CD4-positive, CD25-positive, alpha-beta regulatory T cell (primary cell): Measurements from ENCODE around the gene SLC35A2. TPM values are rescaled to one million over a fixed set of nuclear protein-coding genes. Genes with fewer than 3 reads are reported as not detected.

Source experiments
- ATAC-seq, 2 donors: fragments of 150-1000 bp; cut with Tn5 transposase; one replicate each; pipeline ENCODE4 v1.10.0; 2021; ENCODE audit warnings: low read depth in 2 of 2, moderate number of reproducible peaks in 2 of 2, moderate library complexity in 1 of 2
- DNase-seq, 3 donors: peaks; one replicate each; pipeline versions ENCODE4 v3.0.0 to v3.0.0-alpha.2; 2012 to 2022; ENCODE audit warnings: mixed read lengths in 1 of 3
- H3K27ac ChIP-seq: one replicate; pipeline ENCODE4 v1.7.0; 2013; ENCODE audit warnings: mild to moderate bottlenecking, low read length; ENCODE audit not compliant: insufficient read depth, poor library complexity, severe bottlenecking
- H3K27me3 ChIP-seq: one replicate; pipeline ENCODE4 v1.7.0; 2013; ENCODE audit warnings: low read length; ENCODE audit not compliant: control insufficient read depth, insufficient read depth
- H3K36me3 ChIP-seq: one replicate; pipeline ENCODE4 v1.7.0; 2013; ENCODE audit warnings: mild to moderate bottlenecking, low read length, moderate library complexity; ENCODE audit not compliant: control insufficient read depth, insufficient read depth
- H3K4me1 ChIP-seq: 2 replicates; pipeline ENCODE4 v1.7.0; 2013; ENCODE audit warnings: mild to moderate bottlenecking, low read length; ENCODE audit not compliant: insufficient read depth, control insufficient read depth, poor library complexity, severe bottlenecking
- H3K4me3 ChIP-seq: one replicate; pipeline ENCODE4 v1.7.0; 2013; ENCODE audit warnings: low read depth, mild to moderate bottlenecking, low read length, moderate library complexity
- H3K9me3 ChIP-seq, 2 experiments: 1 replicate in 1 of 2; 2 replicates in 1 of 2; pipeline ENCODE4 v1.7.0; 2013; ENCODE audit warnings: low read length in 2 of 2, mild to moderate bottlenecking in 1 of 2, moderate library complexity in 1 of 2; ENCODE audit not compliant: control insufficient read depth in 2 of 2
- H3K27ac Mint-ChIP-seq, 3 donors: one replicate each; pipeline ENCODE4 v1.8.0; 2020 to 2022; ENCODE audit warnings: mild to moderate bottlenecking in 3 of 3, mixed read lengths in 3 of 3, moderate library complexity in 2 of 3
- H3K27me3 Mint-ChIP-seq: one replicate; pipeline ENCODE4 v1.8.0; 2022; ENCODE audit warnings: mild to moderate bottlenecking, mixed read lengths
- H3K36me3 Mint-ChIP-seq: one replicate; pipeline ENCODE4 v1.8.0; 2020; ENCODE audit warnings: mixed read lengths
- H3K4me1 Mint-ChIP-seq, 4 donors: one replicate each; pipeline ENCODE4 v1.8.0; 2020 to 2022; ENCODE audit warnings: mixed read lengths in 4 of 4, mild to moderate bottlenecking in 1 of 4
- H3K4me3 Mint-ChIP-seq, 4 donors: one replicate each; pipeline ENCODE4 v1.8.0; 2020 to 2022; ENCODE audit warnings: mild to moderate bottlenecking in 4 of 4, mixed read lengths in 4 of 4, moderate library complexity in 3 of 4
- H3K9me3 Mint-ChIP-seq, 7 donors: one replicate each; pipeline ENCODE4 v1.8.0; 2020 to 2022; ENCODE audit warnings: mixed read lengths in 7 of 7, mild to moderate bottlenecking in 3 of 7, moderate library complexity in 2 of 7
- polyA plus RNA-seq, 4 donors: library from polyadenylated mRNA; unstranded; fragments of 300-500 nt; fragmentation: Illumina TruSeq; gene quantifications; one replicate each; pipeline ENCODE4 v1.2.3, GENCODE V29; 2021
- total RNA-seq: library from RNA; stranded (reverse); gene quantifications from one replicate; pipeline ENCODE4 v1.2.3, GENCODE V29; 2022

Gene SLC35A2
- total and polyA plus RNA-seq, 5 donors from 2014 or later: 7.4 to 50.0 (median 10.1) TPM

DNA sequence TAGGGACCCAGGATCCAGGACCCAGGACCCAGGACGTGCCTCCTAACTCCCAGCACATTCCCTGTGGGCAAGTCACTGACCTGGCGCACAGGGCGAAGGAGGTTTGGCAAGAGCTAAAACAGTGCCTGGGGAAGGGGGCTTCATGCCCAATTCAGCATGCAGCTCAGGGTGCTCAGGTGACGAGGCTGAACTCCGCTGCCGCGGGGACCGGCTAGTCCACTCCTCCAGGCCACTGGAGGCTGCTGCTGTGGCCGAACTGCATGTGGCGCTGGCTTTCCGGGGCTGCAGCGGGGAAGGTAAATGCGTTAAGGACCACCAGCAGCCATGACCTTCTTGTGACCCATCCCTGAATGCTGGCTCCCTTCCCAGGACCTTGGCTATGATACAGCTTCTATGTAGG is 12.3 kb upstream of the SLC35A2 start:
- Histone ChIP-seq H3K27ac (no peak overlapping the region), H3K4me1 (peaks cover 59% of the 10 kb centered on the region), H3K4me3 (no peak overlapping the region), H3K36me3 (peaks cover 18% of the 10 kb centered on the region), H3K27me3 (no peaks in the 10 kb centered on the region), H3K9me3 (no peaks in the 10 kb centered on the region)
- ATAC-seq: no peak
- Mint-ChIP-seq H3K36me3 (peaks cover 26% of the 10 kb centered on the region), H3K27me3 (no peaks in the 10 kb centered on the region), H3K4me1 (peaks cover 10 to 78% (median 19%) of the 10 kb centered on the region in 4 donors), H3K27ac (peak overlapping the region; percentile 84 to 99 (median 87)), H3K4me3 (peak overlapping the region in 1 of 4 donors; percentile 78), H3K9me3 (no peaks in the 10 kb centered on the region)
- DNase-seq: no peak

DNA sequence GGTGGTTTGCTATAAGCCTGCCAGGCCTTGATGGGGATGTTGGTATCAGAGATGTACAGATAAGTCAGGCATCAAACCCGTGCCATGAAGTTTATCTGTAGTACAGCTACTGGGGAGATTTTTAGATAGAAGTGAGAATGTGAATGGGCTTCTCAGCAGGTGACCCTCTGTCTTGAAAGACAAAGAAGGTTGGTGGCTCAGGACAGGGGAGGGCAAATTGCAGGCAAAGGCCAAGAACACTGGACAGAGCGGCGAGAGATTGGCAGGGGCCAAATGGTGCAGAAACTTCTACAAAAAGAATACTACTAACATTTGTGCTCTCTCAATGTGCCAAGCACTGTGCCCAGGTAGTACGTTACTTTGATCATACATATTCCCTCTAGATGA is 9.3 kb upstream of the SLC35A2 start:
- H3K27me3 Mint-ChIP-seq: peaks cover 4% of the 10 kb centered on the region
- no peaks in the 10 kb centered on the region for H3K9me3 Mint-ChIP-seq
- ATAC-seq (no peak), DNase-seq (no peak)
- peaks cover 10 to 77% (median 19%) of the 10 kb centered on the region in 4 donors for H3K4me1 Mint-ChIP-seq
- Histone ChIP-seq H3K9me3 (no peaks in the 10 kb centered on the region), H3K27ac (peak overlapping the region; percentile 96), H3K4me1 (peaks cover 60% of the 10 kb centered on the region), H3K27me3 (no peaks in the 10 kb centered on the region), H3K36me3 (peaks cover 31% of the 10 kb centered on the region), H3K4me3 (peak overlapping the region; percentile 92)
- peak overlapping the region; percentile 94 to 99 (median 96) for H3K27ac Mint-ChIP-seq
- peaks cover 27% of the 10 kb centered on the region for H3K36me3 Mint-ChIP-seq
- H3K4me3 Mint-ChIP-seq: peak overlapping the region; percentile 94 to 97 (median 96)

DNA sequence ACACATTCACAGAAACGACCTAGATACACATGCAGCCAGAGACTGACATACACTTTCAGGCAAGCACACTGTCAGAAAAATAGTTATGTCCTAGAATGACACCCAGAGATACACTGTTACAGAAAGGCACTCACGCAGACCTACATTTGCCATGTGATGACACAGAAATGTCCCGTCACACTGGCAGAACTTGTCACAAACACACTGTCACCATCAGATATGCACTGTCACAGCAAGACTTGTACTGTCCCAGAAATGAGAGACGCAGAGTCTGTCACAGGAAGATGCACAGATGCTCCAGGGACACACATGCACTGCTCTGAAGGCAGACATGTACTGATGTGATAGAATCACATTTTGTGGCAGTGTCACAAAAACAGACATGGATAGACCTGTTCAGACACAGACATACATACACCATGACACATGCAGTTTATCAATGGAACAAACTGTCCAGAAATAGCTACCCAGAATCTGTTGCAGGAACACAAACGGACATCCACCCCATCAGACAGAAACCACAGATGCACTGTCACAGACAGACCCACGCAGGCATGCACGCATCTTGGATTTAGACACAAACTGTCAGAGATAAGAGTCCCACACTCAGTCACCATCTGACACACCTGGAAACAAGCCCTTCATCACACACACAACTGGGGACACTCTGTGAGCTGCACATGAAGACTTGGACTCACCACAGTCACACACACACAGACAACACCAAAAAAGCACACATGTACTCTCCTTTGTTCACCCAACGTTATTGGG is 8.7 kb upstream of the SLC35A2 start:
- Mint-ChIP-seq H3K9me3 (no peaks in the 10 kb centered on the region), H3K4me1 (peaks cover 10 to 78% (median 18%) of the 10 kb centered on the region in 4 donors), H3K27ac (peak overlapping the region; percentile 94 to 99 (median 96)), H3K36me3 (peaks cover 26% of the 10 kb centered on the region), H3K4me3 (peak overlapping the region; percentile 94 to 97 (median 96)), H3K27me3 (peaks cover 4% of the 10 kb centered on the region)
- Histone ChIP-seq H3K27ac (peak overlapping the region; percentile 96), H3K27me3 (no peaks in the 10 kb centered on the region), H3K36me3 (peaks cover 32% of the 10 kb centered on the region), H3K4me3 (peak overlapping the region; percentile 92), H3K9me3 (no peaks in the 10 kb centered on the region), H3K4me1 (peaks cover 66% of the 10 kb centered on the region)
- ATAC-seq: peak; percentile 30 to 35
- peak; percentile 22 to 77 (median 65) for DNase-seq

- H3K36me3 Mint-ChIP-seq: peaks cover 30% of the 10 kb centered on the region
- peaks cover 10 to 82% (median 16%) of the 10 kb centered on the region in 4 donors for H3K4me1 Mint-ChIP-seq
- no peaks in the 10 kb centered on the region for H3K27me3 ChIP-seq
- peak overlapping the region; percentile 94 to 99 (median 96) for H3K27ac Mint-ChIP-seq
- ATAC-seq: peak; percentile 25 to 32
- peak overlapping the region; percentile 94 to 97 (median 96) for H3K4me3 Mint-ChIP-seq
- H3K27me3 Mint-ChIP-seq: peaks cover 4% of the 10 kb centered on the region
- H3K4me3 ChIP-seq: peak overlapping the region; percentile 92
- no peaks in the 10 kb centered on the region for H3K9me3 Mint-ChIP-seq
- peak in 1 of 3 donors; percentile 68 for DNase-seq
- H3K4me1 ChIP-seq: peaks cover 67% of the 10 kb centered on the region
- H3K27ac ChIP-seq: peak overlapping the region; percentile 96
- H3K9me3 ChIP-seq: no peaks in the 10 kb centered on the region
- peaks cover 34% of the 10 kb centered on the region for H3K36me3 ChIP-seq
These were observed 8.0 kb upstream of the SLC35A2 start for GRCh38 chrX:48919360-48919841.

DNA sequence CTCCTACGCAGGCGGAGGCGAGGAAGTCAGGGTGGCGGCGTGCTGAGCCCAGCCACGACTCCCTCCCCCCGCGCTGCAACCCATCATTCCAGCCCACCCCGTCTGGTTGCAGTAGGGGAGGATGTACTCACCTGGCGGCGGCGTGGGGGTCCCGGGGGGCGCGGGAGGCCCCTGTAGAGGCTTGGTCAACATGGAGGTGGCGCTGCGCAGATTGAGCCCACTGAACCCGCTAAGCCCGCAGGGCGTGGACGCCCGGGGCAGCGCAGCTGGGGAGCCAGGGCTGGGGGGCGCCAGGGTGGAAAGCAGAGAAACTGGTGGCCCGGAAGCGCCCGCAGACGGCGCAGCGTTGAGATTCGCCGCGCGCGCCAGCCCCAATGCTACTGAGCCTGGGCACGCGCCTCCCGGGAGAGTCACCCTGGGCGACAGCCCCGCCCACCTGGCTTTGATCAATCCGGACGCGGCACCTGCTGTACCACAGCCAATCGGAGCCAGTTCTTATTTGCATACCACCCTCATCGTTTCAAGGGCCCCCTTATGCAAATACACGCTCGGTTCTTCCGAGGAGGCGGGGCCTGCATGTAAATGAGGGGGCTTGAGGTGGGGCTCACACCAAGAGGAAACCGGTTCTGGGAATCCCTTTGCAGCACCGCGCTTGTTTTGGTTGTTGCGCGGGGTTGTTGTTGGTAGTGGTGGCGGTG is 7.3 kb upstream of the SLC35A2 start, which contains the start of gene PIM2:
Gene PIM2 (minus strand): TSS at position 382 of the 698 bp plus-strand sequence. CDS start 190 bp downstream, at position 192.
- H3K4me1 ChIP-seq: peaks cover 67% of the 10 kb centered on the region
- H3K4me1 Mint-ChIP-seq: peaks cover 10 to 82% (median 12%) of the 10 kb centered on the region in 4 donors

GRCh38 chrX:48918301-48918642 is 6.8 kb upstream of the SLC35A2 start:
- H3K36me3 ChIP-seq: peaks cover 42% of the 10 kb centered on the region
- H3K27me3 ChIP-seq: no peaks in the 10 kb centered on the region
- no peak for ATAC-seq
- H3K27ac Mint-ChIP-seq: peak overlapping the region; percentile 94 to 99 (median 95)
- peak overlapping the region; percentile 80 for H3K27ac ChIP-seq
- H3K4me3 ChIP-seq: peak overlapping the region; percentile 96
- H3K4me1 Mint-ChIP-seq: peaks cover 10 to 82% (median 12%) of the 10 kb centered on the region in 4 donors
- H3K4me3 Mint-ChIP-seq: peak overlapping the region; percentile 94 to 97 (median 96)
- peaks cover 65% of the 10 kb centered on the region for H3K4me1 ChIP-seq
- H3K9me3 Mint-ChIP-seq: no peaks in the 10 kb centered on the region
- peak in 1 of 3 donors; percentile 21 for DNase-seq
- peaks cover 34% of the 10 kb centered on the region for H3K36me3 Mint-ChIP-seq
- peaks cover 4% of the 10 kb centered on the region for H3K27me3 Mint-ChIP-seq
- no peaks in the 10 kb centered on the region for H3K9me3 ChIP-seq

More for the DNA sequence above, 7.3 kb upstream of the SLC35A2 start, which contains the start of gene PIM2:
- ATAC-seq (peak; percentile 69 to 71), DNase-seq (peak; percentile 87 to 97 (median 94))
- peak within 1 kb of the TSS; percentile 96 for H3K4me3 ChIP-seq
- peaks cover 31% of the 10 kb centered on the region for H3K36me3 Mint-ChIP-seq
- peak within 1 kb of the TSS; percentile 94 to 97 (median 96) for H3K4me3 Mint-ChIP-seq
- no peaks in the 10 kb centered on the region for H3K9me3 Mint-ChIP-seq
- peaks cover 4% of the 10 kb centered on the region for H3K27me3 Mint-ChIP-seq
- peak within 1 kb of the TSS; percentile 96 for H3K27ac ChIP-seq
- H3K9me3 ChIP-seq: no peaks in the 10 kb centered on the region
- H3K36me3 ChIP-seq: peaks cover 37% of the 10 kb centered on the region
- peak within 1 kb of the TSS; percentile 94 to 99 (median 96) for H3K27ac Mint-ChIP-seq
- no peaks in the 10 kb centered on the region for H3K27me3 ChIP-seq

GRCh38 chrX:48917139-48918001 is 5.9 kb upstream of the SLC35A2 start:
- Histone ChIP-seq H3K9me3 (no peaks in the 10 kb centered on the region), H3K27me3 (no peaks in the 10 kb centered on the region), H3K4me3 (peak overlapping the region; percentile 96), H3K36me3 (peaks cover 49% of the 10 kb centered on the region), H3K4me1 (peaks cover 64% of the 10 kb centered on the region), H3K27ac (peak overlapping the region; percentile 89)
- ATAC-seq (peak; percentile 24 to 36), DNase-seq (peak; percentile 80 to 92 (median 92))
- H3K36me3 Mint-ChIP-seq: peaks cover 39% of the 10 kb centered on the region
- H3K27me3 Mint-ChIP-seq: peaks cover 4% of the 10 kb centered on the region
- H3K4me1 Mint-ChIP-seq: peaks cover 10 to 83% (median 13%) of the 10 kb centered on the region in 4 donors
- peak overlapping the region; percentile 91 to 95 (median 94) for H3K27ac Mint-ChIP-seq
- peak overlapping the region; percentile 94 to 97 (median 96) for H3K4me3 Mint-ChIP-seq
- H3K9me3 Mint-ChIP-seq: no peaks in the 10 kb centered on the region
